ENCODE measurements around the gene TNFRSF6B. TPM values are rescaled to one million over a fixed set of nuclear protein-coding genes. Genes with fewer than 3 reads are reported as not detected.

Gene TNFRSF6B
- total RNA-seq, 1 donor from 2014 or later = 0.27 TPM

DNA sequence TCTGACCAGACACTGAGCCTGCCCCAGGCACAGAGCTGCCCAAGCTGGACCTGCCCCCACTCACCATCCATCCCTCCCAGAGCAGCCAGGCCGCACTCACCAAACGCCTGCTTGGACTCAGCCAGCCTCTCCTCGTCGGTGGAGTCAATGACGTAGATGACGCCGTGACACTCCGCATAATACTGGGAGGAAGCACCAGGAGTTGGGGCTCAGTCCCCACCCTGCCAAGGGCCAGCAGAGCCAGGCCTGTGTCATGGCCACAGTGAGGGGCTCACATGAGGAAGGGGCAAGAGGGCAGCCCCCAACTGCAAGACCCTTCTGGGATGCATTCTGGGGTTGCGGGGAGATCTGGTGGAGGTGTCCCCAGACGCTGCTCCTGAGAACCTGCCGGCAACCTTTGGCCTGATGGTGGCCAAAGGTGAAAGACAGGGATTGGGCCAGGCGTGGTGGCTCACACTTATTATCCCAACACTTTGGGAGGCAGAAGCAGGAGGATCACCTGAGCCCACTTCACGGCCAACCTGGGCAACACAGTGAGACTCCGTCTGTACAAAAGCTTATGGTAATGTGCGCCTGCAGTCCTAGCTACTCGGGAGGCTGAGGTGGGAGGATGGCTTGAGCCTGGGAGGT is 5.7 kb downstream of the TNFRSF6B start:
- no peaks in the 10 kb centered on the region for H3K9me3 ChIP-seq (replicated peaks)
- no peak for DNase-seq
- no peak overlapping the region for H3K27ac ChIP-seq (replicated peaks)
- intact Hi-C loops (cut with micrococcal nuclease) = no loop called here
- H3K36me3 ChIP-seq = peaks cover 37% of the 10 kb centered on the region
- no peak overlapping the region for H3K4me3 ChIP-seq
- TF ChIP-seq, protein P1, sequence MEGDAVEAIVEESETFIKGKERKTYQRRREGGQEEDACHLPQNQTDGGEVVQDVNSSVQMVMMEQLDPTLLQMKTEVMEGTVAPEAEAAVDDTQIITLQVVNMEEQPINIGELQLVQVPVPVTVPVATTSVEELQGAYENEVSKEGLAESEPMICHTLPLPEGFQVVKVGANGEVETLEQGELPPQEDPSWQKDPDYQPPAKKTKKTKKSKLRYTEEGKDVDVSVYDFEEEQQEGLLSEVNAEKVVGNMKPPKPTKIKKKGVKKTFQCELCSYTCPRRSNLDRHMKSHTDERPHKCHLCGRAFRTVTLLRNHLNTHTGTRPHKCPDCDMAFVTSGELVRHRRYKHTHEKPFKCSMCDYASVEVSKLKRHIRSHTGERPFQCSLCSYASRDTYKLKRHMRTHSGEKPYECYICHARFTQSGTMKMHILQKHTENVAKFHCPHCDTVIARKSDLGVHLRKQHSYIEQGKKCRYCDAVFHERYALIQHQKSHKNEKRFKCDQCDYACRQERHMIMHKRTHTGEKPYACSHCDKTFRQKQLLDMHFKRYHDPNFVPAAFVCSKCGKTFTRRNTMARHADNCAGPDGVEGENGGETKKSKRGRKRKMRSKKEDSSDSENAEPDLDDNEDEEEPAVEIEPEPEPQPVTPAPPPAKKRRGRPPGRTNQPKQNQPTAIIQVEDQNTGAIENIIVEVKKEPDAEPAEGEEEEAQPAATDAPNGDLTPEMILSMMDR (IDR thresholded peaks at IDR 0.05; ENCODE audit: borderline replicate concordance) = no peak
- H3K27me3 ChIP-seq (ENCODE audit: low read depth) = no peaks in the 10 kb centered on the region
- peaks cover 60% of the 10 kb centered on the region for H3K4me1 ChIP-seq

GRCh38 chr20:63702751-63703470 is 6.5 kb downstream of the TNFRSF6B start:
- Histone ChIP-seq H3K9me3 (replicated peaks) (no peaks in the 10 kb centered on the region), H3K27ac (replicated peaks) (no peak overlapping the region), H3K4me3 (no peak overlapping the region), H3K36me3 (peaks cover 37% of the 10 kb centered on the region), H3K27me3 (ENCODE audit: low read depth) (no peaks in the 10 kb centered on the region), H3K4me1 (peaks cover 57% of the 10 kb centered on the region)
- TF ChIP-seq, protein P1 (IDR thresholded peaks at IDR 0.05; ENCODE audit: borderline replicate concordance) = no peak
- intact Hi-C loops (cut with micrococcal nuclease) = no loop called here
- DNase-seq = no peak

GRCh38 chr20:63703471-63703975 is 7.1 kb downstream of the TNFRSF6B start:
- H3K36me3 ChIP-seq = peaks cover 37% of the 10 kb centered on the region
- no peak for DNase-seq
- intact Hi-C loops (cut with micrococcal nuclease) = no loop called here
- no peaks in the 10 kb centered on the region for H3K27me3 ChIP-seq (ENCODE audit: low read depth)
- no peak overlapping the region for H3K4me3 ChIP-seq
- no peaks in the 10 kb centered on the region for H3K9me3 ChIP-seq (replicated peaks)
- H3K27ac ChIP-seq (replicated peaks) = no peak overlapping the region
- peaks cover 55% of the 10 kb centered on the region for H3K4me1 ChIP-seq
- TF ChIP-seq, protein P1 (IDR thresholded peaks at IDR 0.05; ENCODE audit: borderline replicate concordance) = no peak

DNA sequence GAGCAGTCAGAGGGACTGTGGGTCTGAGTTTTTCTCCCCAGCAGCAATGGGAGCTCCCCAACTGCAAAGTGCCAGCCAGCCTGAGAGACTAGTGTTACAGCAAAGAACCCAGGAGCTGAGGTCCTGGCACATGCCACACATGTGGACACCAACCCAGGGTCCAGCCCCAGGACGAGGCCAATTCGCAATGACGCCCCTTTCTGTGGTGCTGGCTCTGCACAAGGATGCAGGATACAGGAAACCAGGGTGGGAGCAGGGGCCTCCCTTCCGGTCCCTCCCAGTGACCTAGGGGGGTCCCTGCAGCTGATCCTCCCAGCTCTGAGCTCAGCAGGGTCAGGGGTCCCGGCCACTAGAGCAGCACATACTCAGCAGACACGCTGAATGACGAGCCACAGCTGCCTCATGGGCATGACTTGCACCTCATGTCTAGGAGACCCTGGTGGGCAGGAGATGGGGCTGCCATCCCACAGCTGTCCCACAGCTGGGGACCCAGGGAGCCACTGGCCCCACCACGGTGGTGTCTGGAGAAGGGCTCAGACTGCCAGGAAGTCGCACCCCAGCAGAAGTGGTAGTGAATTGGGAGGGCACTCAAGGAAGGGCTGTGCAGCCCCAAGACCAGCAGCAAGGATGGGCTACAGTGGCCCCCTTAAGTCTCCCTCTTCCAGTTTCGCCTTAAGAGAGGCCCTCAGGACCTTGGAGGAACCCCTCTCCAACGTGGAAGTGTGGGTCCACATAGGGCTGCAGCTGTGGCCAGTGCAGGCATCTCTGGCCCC is 7.7 kb downstream of the TNFRSF6B start:
- Histone ChIP-seq H3K4me1 (peaks cover 55% of the 10 kb centered on the region), H3K27me3 (ENCODE audit: low read depth) (no peaks in the 10 kb centered on the region), H3K27ac (replicated peaks) (no peak overlapping the region), H3K36me3 (peaks cover 41% of the 10 kb centered on the region), H3K4me3 (no peak overlapping the region), H3K9me3 (replicated peaks) (no peaks in the 10 kb centered on the region)
- DNase-seq = no peak
- TF ChIP-seq, protein P1 (IDR thresholded peaks at IDR 0.05; ENCODE audit: borderline replicate concordance) = no peak
- intact Hi-C loops (cut with micrococcal nuclease) = no loop called here

- intact Hi-C loops (cut with micrococcal nuclease) = no loop called here
- H3K27ac ChIP-seq (replicated peaks) = no peak overlapping the region
- no peaks in the 10 kb centered on the region for H3K27me3 ChIP-seq (ENCODE audit: low read depth)
- H3K9me3 ChIP-seq (replicated peaks) = no peaks in the 10 kb centered on the region
- no peak overlapping the region for H3K4me3 ChIP-seq
- no peak for DNase-seq
- H3K36me3 ChIP-seq = peaks cover 47% of the 10 kb centered on the region
- TF ChIP-seq, protein P1 (IDR thresholded peaks at IDR 0.05; ENCODE audit: borderline replicate concordance) = no peak
- peaks cover 55% of the 10 kb centered on the region for H3K4me1 ChIP-seq
Observed at GRCh38 chr20:63704749-63705117, 8.3 kb downstream of the TNFRSF6B start.
